Measurements from ENCODE around the gene MYO9A. TPM values are rescaled to one million over a fixed set of nuclear protein-coding genes. Genes with fewer than 3 reads are reported as not detected.

The MYO9A gene
- total RNA-seq, 1 experiment from 2014 or later = 41.6 TPM

DNA sequence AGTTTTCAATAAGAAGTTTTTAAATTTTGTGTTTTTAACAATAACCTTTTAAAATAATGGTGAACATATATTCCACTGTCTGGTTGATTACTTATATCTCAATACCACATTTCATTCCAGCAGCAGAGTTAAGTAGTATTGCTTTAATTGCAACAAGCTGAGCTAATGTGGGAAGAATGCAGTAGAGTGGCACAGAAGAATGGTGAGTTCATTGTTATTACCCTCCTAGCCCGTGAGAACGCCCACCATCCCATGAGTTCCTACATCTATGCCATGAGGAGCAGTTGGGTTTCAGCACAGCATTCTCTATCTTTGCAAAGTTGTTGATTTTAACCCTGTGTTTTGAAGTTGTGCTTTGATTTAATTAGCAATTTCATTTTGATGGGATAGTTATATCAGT, 325.4 kb downstream of the MYO9A start:
- POLR2A ChIA-PET = no interaction called here
- CTCF ChIA-PET = no interaction called here
- ATAC-seq = no peak
- no peaks in the 10 kb centered on the region; the same call in 1 of the 2 replicates for H3K9me3 ChIP-seq (ENCODE audit: control insufficient read depth, insufficient read depth, low read depth, low read length)
- no peaks in the 10 kb centered on the region for H3K27me3 ChIP-seq (ENCODE audit: control insufficient read depth, insufficient read depth, low read length)
- no peak for DNase-seq (ENCODE audit: low read depth, low spot score)
- H3K27ac ChIP-seq (ENCODE audit: low read length) = no peak overlapping the region
- in situ Hi-C loops (cut with HindIII; ENCODE audit: low pct_unique_long_range_greater_than_20kb, low sequenced_read_pairs) = no loop called here
- no peaks in the 10 kb centered on the region for H3K4me1 ChIP-seq (ENCODE audit: control insufficient read depth, insufficient read depth, low read length)
- TF ChIP-seq POLR2AphosphoS5 (IDR thresholded peaks at IDR 0.05; ENCODE audit: low read depth, low read length) (no peak), TCF7L2 (IDR thresholded peaks at IDR 0.05; ENCODE audit: low read depth, low read length) (no peak), REST (IDR thresholded peaks at IDR 0.05; ENCODE audit: insufficient read depth in 1 of 2, low read depth in 2 of 2, low read length in 1 of 2) (no peak), CTCF (IDR thresholded peaks at IDR 0.05) (no peak), SIN3A (IDR thresholded peaks at IDR 0.05; ENCODE audit: borderline replicate concordance, insufficient read depth, low read depth, low read length) (no peak)
- no peak overlapping the region for H3K4me3 ChIP-seq (ENCODE audit: low read depth in 2 of 2, low read length in 2 of 2)
- H3K36me3 ChIP-seq (ENCODE audit: control insufficient read depth, insufficient read depth, low read length) = no peaks in the 10 kb centered on the region
- intact Hi-C loops (cut with micrococcal nuclease; ENCODE audit: unreplicated experiment) = no loop called here
- BruUV-seq (replicated peaks) = no TSS peak

DNA sequence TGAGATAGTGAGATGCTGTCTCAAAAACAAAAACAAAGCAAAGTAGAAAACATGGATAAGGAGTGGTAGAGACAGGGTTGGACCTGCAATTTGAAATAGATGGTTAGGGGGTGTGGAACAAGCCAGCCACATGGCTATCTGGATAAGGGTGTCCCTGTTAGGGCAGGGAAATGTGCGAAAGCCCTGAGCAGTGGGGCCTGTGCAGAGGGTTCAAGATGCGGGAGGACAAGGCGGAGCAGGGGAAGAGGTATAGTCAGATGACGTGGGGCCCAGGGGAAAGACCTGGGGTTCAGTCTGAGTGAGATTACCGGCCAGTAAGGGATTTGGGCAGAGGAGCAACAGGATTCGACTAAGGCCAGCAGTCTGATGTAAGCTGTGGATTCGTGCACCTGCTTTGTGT, 326.0 kb downstream of the MYO9A start:
- BruUV-seq (replicated peaks) = no TSS peak
- in situ Hi-C loops (cut with HindIII; ENCODE audit: low pct_unique_long_range_greater_than_20kb, low sequenced_read_pairs) = no loop called here
- CTCF ChIA-PET = no interaction called here

More for the DNA sequence above, 326.0 kb downstream of the MYO9A start:
- no peak for DNase-seq (ENCODE audit: low read depth, low spot score)
- Histone ChIP-seq H3K27ac (ENCODE audit: low read length) (no peak overlapping the region), H3K4me1 (ENCODE audit: control insufficient read depth, insufficient read depth, low read length) (no peaks in the 10 kb centered on the region), H3K27me3 (ENCODE audit: control insufficient read depth, insufficient read depth, low read length) (no peaks in the 10 kb centered on the region), H3K4me3 (ENCODE audit: low read depth in 2 of 2, low read length in 2 of 2) (no peak overlapping the region), H3K9me3 (ENCODE audit: control insufficient read depth, insufficient read depth, low read depth, low read length) (no peaks in the 10 kb centered on the region; the same call in 1 of the 2 replicates), H3K36me3 (ENCODE audit: control insufficient read depth, insufficient read depth, low read length) (no peaks in the 10 kb centered on the region)
- intact Hi-C loops (cut with micrococcal nuclease; ENCODE audit: unreplicated experiment) = no loop called here
- POLR2A ChIA-PET = no interaction called here
- TF ChIP-seq POLR2AphosphoS5 (IDR thresholded peaks at IDR 0.05; ENCODE audit: low read depth, low read length) (no peak), SIN3A (IDR thresholded peaks at IDR 0.05; ENCODE audit: borderline replicate concordance, insufficient read depth, low read depth, low read length) (no peak), TCF7L2 (IDR thresholded peaks at IDR 0.05; ENCODE audit: low read depth, low read length) (no peak), CTCF (IDR thresholded peaks at IDR 0.05) (no peak), REST (IDR thresholded peaks at IDR 0.05; ENCODE audit: insufficient read depth in 1 of 2, low read depth in 2 of 2, low read length in 1 of 2) (no peak)
- no peak for ATAC-seq

All from Panc1 (cell line).